HAP-1 (cell line): ENCODE data around the gene PVR.
"Not testable (repeated sequence)": the region's sequence is repeated elsewhere in the genome, so short reads cannot be mapped to it uniquely, and the experiment has no call there.

Source experiments
- DNase-seq, 2 experiments: peaks; one replicate each; pipeline ENCODE4 v3.0.0-alpha.2; 2016 to 2020; ENCODE audit warnings: low spot score in 2 of 2
- H3K27me3 ChIP-seq: fragments of 250-450 bp; sonication (Bioruptor Pico); 2 replicates; pipeline ENCODE4 v1.5.1; 2020; ENCODE audit warnings: low read depth, mild to moderate bottlenecking, moderate library complexity
- H3K36me3 ChIP-seq: fragments of 250-450 bp; sonication (Bioruptor Pico); replicated peaks from 2 replicates; pipeline ENCODE4 v1.5.1; 2020; ENCODE audit warnings: mild to moderate bottlenecking
- H3K4me1 ChIP-seq: fragments of 250-450 bp; sonication (Bioruptor Pico); 2 replicates; pipeline ENCODE4 v1.5.1; 2020; ENCODE audit warnings: mild to moderate bottlenecking
- H3K4me3 ChIP-seq: fragments of 250-450 bp; sonication (Bioruptor Pico); 2 replicates; pipeline ENCODE4 v1.5.1; 2020; ENCODE audit warnings: mild to moderate bottlenecking, moderate library complexity
- H3K9me3 ChIP-seq: fragments of 250-450 bp; sonication (Bioruptor Pico); 2 replicates; pipeline ENCODE4 v1.5.1; 2020; ENCODE audit warnings: mild to moderate bottlenecking, moderate library complexity
- in situ Hi-C: fragments of 300-500 bp; cut with MboI; formaldehyde crosslinking; loops from 3 replicates; pipeline ENCODE4 v1.14.3; 2020; ENCODE audit warnings: low sequenced_read_pairs, inconsistent platforms, mixed read lengths

PVR gene

GRCh38 chr19:44681992-44682790 lies 38.5 kb downstream of the PVR start:
- no peak overlapping the region for H3K4me3 ChIP-seq
- H3K9me3 ChIP-seq = no peaks in the 10 kb centered on the region
- in situ Hi-C loops = no loop called here
- H3K27me3 ChIP-seq = no peaks in the 10 kb centered on the region
- H3K36me3 ChIP-seq = no peaks in the 10 kb centered on the region
- peaks cover 17% of the 10 kb centered on the region for H3K4me1 ChIP-seq
- DNase-seq = no peak

GRCh38 chr19:44682807-44683206 lies 39.1 kb downstream of the PVR start:
- no peak for DNase-seq
- H3K27me3 ChIP-seq = no peaks in the 10 kb centered on the region
- in situ Hi-C loops = no loop called here

GRCh38 chr19:44683434-44684210 lies 39.9 kb downstream of the PVR start:
- no peaks in the 10 kb centered on the region for H3K36me3 ChIP-seq
- no peaks in the 10 kb centered on the region for H3K9me3 ChIP-seq
- H3K27me3 ChIP-seq = no peaks in the 10 kb centered on the region
- DNase-seq = no peak
- in situ Hi-C loops = no loop called here
- peaks cover 12% of the 10 kb centered on the region for H3K4me1 ChIP-seq
- H3K4me3 ChIP-seq = no peak overlapping the region

More at GRCh38 chr19:44682807-44683206, 39.1 kb downstream of the PVR start:
- Histone ChIP-seq H3K4me3 (no peak overlapping the region), H3K4me1 (peaks cover 12% of the 10 kb centered on the region), H3K36me3 (no peaks in the 10 kb centered on the region), H3K9me3 (no peaks in the 10 kb centered on the region)

GRCh38 chr19:44684396-44684795 lies 40.7 kb downstream of the PVR start:
- in situ Hi-C loops = not testable (repeated sequence)

GRCh38 chr19:44684892-44685863 lies 41.5 kb downstream of the PVR start:
- H3K4me1 ChIP-seq = peaks cover 18% of the 10 kb centered on the region
- in situ Hi-C loops = no loop called here
- no peaks in the 10 kb centered on the region for H3K9me3 ChIP-seq
- no peaks in the 10 kb centered on the region for H3K27me3 ChIP-seq
- H3K4me3 ChIP-seq = no peak overlapping the region
- no peaks in the 10 kb centered on the region for H3K36me3 ChIP-seq
- DNase-seq = peak; percentile 83 to 93

More at GRCh38 chr19:44684396-44684795, 40.7 kb downstream of the PVR start:
- not testable (repeated sequence) for H3K27me3 ChIP-seq, H3K36me3 ChIP-seq, DNase-seq, H3K9me3 ChIP-seq, H3K4me3 ChIP-seq
- H3K4me1 ChIP-seq = peaks cover 17% of the 10 kb centered on the region

- in situ Hi-C loops = no loop called here
Measured at GRCh38 chr19:44685877-44686276, 42.2 kb downstream of the PVR start.

GRCh38 chr19:44686896-44687295 lies 43.2 kb downstream of the PVR start:
- no peak for DNase-seq
- in situ Hi-C loops = no loop called here
- Histone ChIP-seq H3K27me3 (no peaks in the 10 kb centered on the region), H3K9me3 (no peaks in the 10 kb centered on the region), H3K4me1 (peaks cover 18% of the 10 kb centered on the region), H3K36me3 (no peaks in the 10 kb centered on the region), H3K4me3 (no peak overlapping the region)

More at GRCh38 chr19:44685877-44686276, 42.2 kb downstream of the PVR start:
- Histone ChIP-seq H3K4me1 (peaks cover 18% of the 10 kb centered on the region), H3K27me3 (no peaks in the 10 kb centered on the region), H3K36me3 (no peaks in the 10 kb centered on the region), H3K4me3 (no peak overlapping the region), H3K9me3 (no peaks in the 10 kb centered on the region)
- DNase-seq = no peak

GRCh38 chr19:44687888-44688287 lies 44.2 kb downstream of the PVR start:
- no peaks in the 10 kb centered on the region for H3K36me3 ChIP-seq
- no peak for DNase-seq
- H3K27me3 ChIP-seq = no peaks in the 10 kb centered on the region
- no peaks in the 10 kb centered on the region for H3K9me3 ChIP-seq
- in situ Hi-C loops = no loop called here
- H3K4me1 ChIP-seq = peaks cover 18% of the 10 kb centered on the region
- H3K4me3 ChIP-seq = no peak overlapping the region

GRCh38 chr19:44689290-44690130 lies 45.8 kb downstream of the PVR start:
- Histone ChIP-seq H3K9me3 (no peaks in the 10 kb centered on the region), H3K27me3 (no peaks in the 10 kb centered on the region), H3K36me3 (no peaks in the 10 kb centered on the region), H3K4me3 (no peak overlapping the region), H3K4me1 (peaks cover 17% of the 10 kb centered on the region)
- DNase-seq = peak; percentile 57 to 94
- in situ Hi-C loops = no loop called here

- DNase-seq = no peak
- in situ Hi-C loops = no loop called here
- Histone ChIP-seq H3K27me3 (no peaks in the 10 kb centered on the region), H3K4me3 (no peak overlapping the region), H3K4me1 (peaks cover 13% of the 10 kb centered on the region), H3K36me3 (no peaks in the 10 kb centered on the region), H3K9me3 (no peaks in the 10 kb centered on the region)
Measured at GRCh38 chr19:44690131-44690440, 46.4 kb downstream of the PVR start.

- in situ Hi-C loops = no loop called here
- no peak for DNase-seq
- no peak overlapping the region for H3K4me3 ChIP-seq
- H3K36me3 ChIP-seq = no peaks in the 10 kb centered on the region
- no peaks in the 10 kb centered on the region for H3K27me3 ChIP-seq
- peaks cover 6% of the 10 kb centered on the region; the same call in 1 of the 2 replicates for H3K4me1 ChIP-seq
- no peaks in the 10 kb centered on the region for H3K9me3 ChIP-seq
Measured at GRCh38 chr19:44692379-44692721, 48.6 kb downstream of the PVR start.

- H3K4me1 ChIP-seq = peaks cover 3% of the 10 kb centered on the region; the same call in 1 of the 2 replicates
- no peaks in the 10 kb centered on the region for H3K36me3 ChIP-seq
- in situ Hi-C loops = no loop called here
- H3K9me3 ChIP-seq = no peaks in the 10 kb centered on the region
- H3K4me3 ChIP-seq = no peak overlapping the region
- peak in 1 of 2 experiments; percentile 59 for DNase-seq
- H3K27me3 ChIP-seq = no peaks in the 10 kb centered on the region
Measured at GRCh38 chr19:44694184-44694579, 50.5 kb downstream of the PVR start.
